Stomach (tissue), 9 donors: Measurements from ENCODE around the gene BLVRA. TPM values are rescaled to one million over a fixed set of nuclear protein-coding genes. Genes with fewer than 3 reads are reported as not detected.
"Not testable (repeated sequence)": the region's sequence is repeated elsewhere in the genome, so short reads cannot be mapped to it uniquely, and the experiment has no call there.

Experiments used
- DNase-seq, 2 donors: peaks; one replicate each; pipeline versions ENCODE4 v3.0.0 to v3.0.0-alpha.2; 2013 to 2019
- H3K27ac ChIP-seq, 5 donors: fragments of 200-600 bp in 4 of 5; sonication (generic) in 4 of 5; one replicate each; pipeline ENCODE4 v1.5.1; 2013 to 2019; ENCODE audit warnings: mild to moderate bottlenecking in 1 of 5, moderate library complexity in 1 of 5
- H3K27me3 ChIP-seq, 3 donors: fragments of 200-600 bp; sonication (generic); one replicate each; pipeline ENCODE4 v1.5.1; 2017 to 2019; ENCODE audit warnings: mixed run types in 1 of 3
- H3K36me3 ChIP-seq, 4 donors: fragments of 200-600 bp; sonication (generic); 1 replicate in 3 of 4; 2 replicates in 1 of 4; pipeline ENCODE4 v1.5.1; 2016 to 2019
- H3K4me1 ChIP-seq, 4 donors: fragments of 200-600 bp; sonication (generic); one replicate each; pipeline ENCODE4 v1.5.1; 2016 to 2019
- H3K4me3 ChIP-seq, 4 donors: fragments of 200-600 bp; sonication (generic) in 3 of 4; one replicate each; pipeline ENCODE4 v1.5.1; 2016 to 2019; ENCODE audit warnings: mild to moderate bottlenecking in 1 of 4
- H3K9me3 ChIP-seq, 4 donors: fragments of 200-600 bp; sonication (generic); one replicate each; pipeline ENCODE4 v1.5.1; 2016 to 2019
- EP300 ChIP-seq: sonication (generic); formaldehyde crosslinking; IDR thresholded peaks from one replicate; pipeline ENCODE4 v1.6.1; 2017; ENCODE audit warnings: antibody characterized with exemption
- POLR2A ChIP-seq, 4 donors: fragments of 450-650 bp; IDR thresholded peaks; one replicate each; pipeline ENCODE4 v1.6.1; 2016; ENCODE audit warnings: antibody characterized with exemption in 4 of 4, control low read depth in 2 of 4, mild to moderate bottlenecking in 1 of 4, moderate library complexity in 1 of 4
- POLR2AphosphoS5 ChIP-seq, 3 donors: sonication (generic); formaldehyde crosslinking; IDR thresholded peaks; one replicate each; pipeline ENCODE4 v1.6.1; 2016; ENCODE audit warnings: antibody characterized with exemption in 3 of 3
- WGBS, 5 donors: extraction: QIAGEN DNeasy Blood & Tissue Kit in 3 of 5; methylation state at CpG; one replicate each; pipeline versions ENCODE4 v1.1.5 to v1.1.7; 2013 to 2018; 5-methylcytosine and 5-hydroxymethylcytosine counted together
- intact Hi-C: fragments of 100-400 bp; cut with DNase I; formaldehyde crosslinking; loops from one replicate; pipeline ENCODE4 v1.15.1; 2023; ENCODE audit warnings: low total_unique reads
- polyA plus RNA-seq, 3 donors: library from polyadenylated mRNA; stranded (reverse); fragments of 200-250 nt; gene quantifications; one replicate each; pipeline ENCODE4 v1.2.3, GENCODE V29; 2013
- total RNA-seq, 5 donors: library from RNA; depleted of rRNA; stranded (reverse); fragments of >200 nt; gene quantifications; one replicate each; pipeline versions ENCODE4 v1.1.0 to v1.2.3, GENCODE V29; 2014 to 2016
- TF ChIP-seq, protein P1 (sequence below), 7 experiments: fragments of 450-650 bp in 4 of 7; fragments of 200-600 bp in 3 of 7; sonication (generic) in 3 of 7; IDR thresholded peaks; one replicate each; pipeline ENCODE4 v1.5.1; 2016 to 2019; ENCODE audit warnings: antibody characterized with exemption in 7 of 7, control low read depth in 2 of 7, mild to moderate bottlenecking in 1 of 7
- donor health status: healthy with polysubstance abuse.
- donor health status: Bipolar disorder and iron deficiency.
- donor health status: healthy.

BLVRA gene
- total and polyA plus RNA-seq, 8 donors: 15.2 to 67.1 (median 46.4) TPM

DNA sequence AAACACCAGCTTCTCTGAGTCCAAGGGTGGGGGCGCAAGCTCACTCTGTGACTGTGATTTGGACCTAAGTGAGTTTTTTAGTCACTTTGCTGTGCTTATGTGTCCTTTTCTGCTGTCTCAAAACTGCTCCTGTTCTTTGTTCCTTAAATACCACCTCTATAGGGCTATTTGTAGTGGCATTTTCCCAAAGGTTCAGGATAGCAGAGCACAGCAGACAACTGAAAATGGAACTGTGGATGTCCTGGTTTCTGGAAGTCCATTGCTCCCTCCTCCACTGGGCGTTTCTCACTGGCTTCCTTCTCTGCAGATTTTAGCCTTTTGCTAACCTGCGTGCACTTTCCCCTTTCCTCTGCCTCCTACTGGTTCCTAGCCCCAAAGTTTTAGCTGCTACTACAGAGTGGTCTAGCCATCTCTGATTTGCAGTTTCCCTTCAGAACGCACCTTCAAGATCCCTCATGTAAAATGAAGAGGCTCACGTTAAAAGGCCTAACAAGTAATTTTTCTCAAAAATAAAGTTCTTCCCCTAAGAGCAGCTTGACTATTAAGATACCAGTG is 25.6 kb downstream of the BLVRA start:
- no peak overlapping the region for H3K27ac ChIP-seq
- no peak overlapping the region for H3K4me3 ChIP-seq
- WGBS, 5 donors: 80 to 89% (median 83%) methylated on average over 5 of the region's 5 CpGs
- H3K36me3 ChIP-seq: peaks cover 0 to 25% (median 19%) of the 10 kb centered on the region in 4 donors
- DNase-seq: no peak
- H3K4me1 ChIP-seq: peaks cover 0 to 69% (median 30%) of the 10 kb centered on the region in 4 donors
- intact Hi-C loops: no loop called here
- H3K27me3 ChIP-seq: no peaks in the 10 kb centered on the region
- no peaks in the 10 kb centered on the region for H3K9me3 ChIP-seq
- no peak for TF ChIP-seq POLR2A (IDR thresholded peaks at IDR 0.05)
- TF ChIP-seq, protein P1, sequence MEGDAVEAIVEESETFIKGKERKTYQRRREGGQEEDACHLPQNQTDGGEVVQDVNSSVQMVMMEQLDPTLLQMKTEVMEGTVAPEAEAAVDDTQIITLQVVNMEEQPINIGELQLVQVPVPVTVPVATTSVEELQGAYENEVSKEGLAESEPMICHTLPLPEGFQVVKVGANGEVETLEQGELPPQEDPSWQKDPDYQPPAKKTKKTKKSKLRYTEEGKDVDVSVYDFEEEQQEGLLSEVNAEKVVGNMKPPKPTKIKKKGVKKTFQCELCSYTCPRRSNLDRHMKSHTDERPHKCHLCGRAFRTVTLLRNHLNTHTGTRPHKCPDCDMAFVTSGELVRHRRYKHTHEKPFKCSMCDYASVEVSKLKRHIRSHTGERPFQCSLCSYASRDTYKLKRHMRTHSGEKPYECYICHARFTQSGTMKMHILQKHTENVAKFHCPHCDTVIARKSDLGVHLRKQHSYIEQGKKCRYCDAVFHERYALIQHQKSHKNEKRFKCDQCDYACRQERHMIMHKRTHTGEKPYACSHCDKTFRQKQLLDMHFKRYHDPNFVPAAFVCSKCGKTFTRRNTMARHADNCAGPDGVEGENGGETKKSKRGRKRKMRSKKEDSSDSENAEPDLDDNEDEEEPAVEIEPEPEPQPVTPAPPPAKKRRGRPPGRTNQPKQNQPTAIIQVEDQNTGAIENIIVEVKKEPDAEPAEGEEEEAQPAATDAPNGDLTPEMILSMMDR (IDR thresholded peaks at IDR 0.05): no peak
- no peak for TF ChIP-seq POLR2AphosphoS5 (IDR thresholded peaks at IDR 0.05)
- no peak for TF ChIP-seq EP300

DNA sequence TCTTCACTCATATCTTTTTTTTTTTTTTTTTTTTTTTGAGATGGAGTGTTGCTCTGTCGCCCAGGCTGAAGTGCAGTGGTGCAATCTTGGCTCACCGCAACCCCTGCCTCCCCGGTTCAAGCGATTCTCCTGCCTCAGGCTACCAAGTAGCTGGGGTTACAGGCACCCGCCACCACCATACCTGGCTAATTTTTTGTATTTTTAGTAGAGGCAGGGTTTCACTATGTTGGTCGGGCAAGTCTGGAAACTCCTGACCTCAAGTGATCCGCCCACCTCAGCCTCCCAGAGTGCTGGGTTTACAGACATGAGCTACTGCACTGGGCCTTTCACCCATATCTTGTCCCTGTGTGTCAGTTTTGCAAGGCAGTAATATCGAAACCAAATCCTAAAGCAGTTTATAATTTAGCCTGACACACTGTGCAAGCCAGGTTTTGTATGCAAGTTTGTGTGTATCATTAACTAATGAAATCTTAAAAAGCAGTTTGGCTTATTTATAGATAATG is 26.2 kb downstream of the BLVRA start:
- intact Hi-C loops, H3K9me3 ChIP-seq, DNase-seq, H3K27ac ChIP-seq, H3K4me3 ChIP-seq, H3K27me3 ChIP-seq: not testable (repeated sequence)
- 73 to 85% (median 79%) methylated on average over 8 of the region's 8 CpGs for WGBS, 5 donors
- Histone ChIP-seq H3K36me3 (peaks cover 0 to 30% (median 24%) of the 10 kb centered on the region in 4 donors), H3K4me1 (peaks cover 0 to 67% (median 27%) of the 10 kb centered on the region in 4 donors)

DNA sequence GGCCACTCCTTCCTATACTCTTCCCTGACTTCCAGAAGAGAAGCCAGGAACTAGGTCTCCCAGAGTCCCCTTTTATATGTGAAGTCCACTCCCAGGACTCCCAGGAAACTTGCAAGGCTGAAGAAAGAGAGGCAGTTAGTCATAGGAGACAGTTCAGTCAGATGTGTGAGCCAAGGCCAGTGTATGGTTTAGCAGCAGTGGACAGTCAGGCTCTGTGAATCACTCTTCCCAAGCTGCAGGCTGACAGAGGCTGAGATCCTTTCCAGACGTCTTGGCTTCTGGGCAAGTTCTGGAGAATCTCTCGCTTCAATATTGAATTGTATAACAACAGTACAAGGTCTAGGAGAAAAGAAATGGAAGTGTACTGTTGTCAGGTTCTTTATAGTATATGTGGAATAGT is 26.9 kb downstream of the BLVRA start:
- Histone ChIP-seq H3K27ac (peak overlapping the region in 2 of 5 donors; percentile 12 to 57), H3K36me3 (peaks cover 0 to 30% (median 28%) of the 10 kb centered on the region in 4 donors), H3K4me3 (no peak overlapping the region), H3K9me3 (no peaks in the 10 kb centered on the region), H3K27me3 (no peaks in the 10 kb centered on the region), H3K4me1 (peaks cover 0 to 62% (median 24%) of the 10 kb centered on the region in 4 donors)
- peak in 1 of 2 donors; percentile 87 for DNase-seq
- intact Hi-C loops: no loop called here
- TF ChIP-seq, protein P1 (IDR thresholded peaks at IDR 0.05): no peak
- TF ChIP-seq POLR2AphosphoS5 (IDR thresholded peaks at IDR 0.05): peak; percentile 57 to 92 (median 62)
- WGBS, 5 donors: 61 to 84% (median 79%) methylated on average over 2 of the region's 2 CpGs

DNA sequence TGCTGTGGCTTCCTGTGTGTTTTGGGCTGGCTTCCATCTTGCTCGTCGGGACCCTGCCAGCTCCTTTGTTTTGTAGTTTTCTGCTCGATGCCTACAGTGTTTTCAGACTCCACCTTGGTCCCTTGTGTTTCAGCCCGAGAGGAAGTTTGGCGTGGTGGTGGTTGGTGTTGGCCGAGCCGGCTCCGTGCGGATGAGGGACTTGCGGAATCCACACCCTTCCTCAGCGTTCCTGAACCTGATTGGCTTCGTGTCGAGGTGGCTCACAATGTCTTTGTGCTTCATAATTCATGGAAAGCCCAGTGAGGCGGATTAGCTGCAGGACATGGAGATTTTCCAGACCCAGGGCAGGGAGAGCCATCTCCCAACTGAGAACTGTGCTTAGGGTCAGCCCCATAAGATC is 29.3 kb downstream of the BLVRA start:
- Histone ChIP-seq H3K36me3 (peaks cover 0 to 54% (median 49%) of the 10 kb centered on the region in 4 donors), H3K27ac (no peak overlapping the region), H3K4me1 (peaks cover 0 to 58% (median 20%) of the 10 kb centered on the region in 4 donors), H3K27me3 (no peaks in the 10 kb centered on the region), H3K9me3 (no peaks in the 10 kb centered on the region), H3K4me3 (no peak overlapping the region)
- DNase-seq: no peak
- no peak for TF ChIP-seq EP300
- no peak for TF ChIP-seq POLR2A (IDR thresholded peaks at IDR 0.05)
- TF ChIP-seq POLR2AphosphoS5 (IDR thresholded peaks at IDR 0.05): no peak
- TF ChIP-seq, protein P1 (IDR thresholded peaks at IDR 0.05): no peak
- intact Hi-C loops: no loop called here
- 89 to 94% (median 92%) methylated on average over 14 of the region's 14 CpGs for WGBS, 5 donors

DNA sequence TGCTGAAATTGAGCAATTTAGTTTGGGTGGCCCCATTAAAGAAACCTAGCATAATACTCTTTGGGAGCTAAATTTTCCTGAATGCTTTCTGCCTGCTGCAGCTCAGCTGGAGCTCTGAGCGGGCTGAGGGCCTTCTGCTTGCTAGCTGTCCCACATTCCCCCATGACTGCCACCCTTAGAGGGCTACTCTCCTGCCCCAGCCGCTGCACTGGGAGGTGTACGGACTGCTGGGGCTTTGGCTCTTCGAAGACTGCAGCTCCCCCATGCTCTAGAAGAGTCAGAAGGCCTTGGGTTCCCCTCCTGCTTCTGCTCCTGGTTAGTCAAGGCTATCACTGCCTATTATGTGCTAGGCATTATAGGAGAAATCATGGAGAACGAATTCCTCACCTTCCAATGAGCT is 31.5 kb downstream of the BLVRA start:
- Histone ChIP-seq H3K27ac (no peak overlapping the region), H3K27me3 (no peaks in the 10 kb centered on the region), H3K4me1 (peaks cover 0 to 37% (median 13%) of the 10 kb centered on the region in 4 donors), H3K4me3 (no peak overlapping the region), H3K9me3 (no peaks in the 10 kb centered on the region), H3K36me3 (peaks cover 0 to 74% (median 67%) of the 10 kb centered on the region in 4 donors)
- TF ChIP-seq POLR2A (IDR thresholded peaks at IDR 0.05): no peak
- TF ChIP-seq, protein P1 (IDR thresholded peaks at IDR 0.05): no peak
- no peak for TF ChIP-seq EP300
- no peak for TF ChIP-seq POLR2AphosphoS5 (IDR thresholded peaks at IDR 0.05)
- intact Hi-C loops: no loop called here
- no peak for DNase-seq
- 92 to 100% (median 95%) methylated on average over 5 of the region's 5 CpGs for WGBS, 5 donors
